Hepatocyte (in vitro differentiated cells): Measurements from ENCODE around the gene APC. TPM values are rescaled to one million over a fixed set of nuclear protein-coding genes. Genes with fewer than 3 reads are reported as not detected.

ENCODE experiments used
- DNase-seq: peaks from one replicate; pipeline ENCODE4 v3.0.0-alpha.2; 2016; ENCODE audit warnings: low spot score
- H2AFZ ChIP-seq: fragments of 200-600 bp; sonication (generic); 2 replicates; pipeline ENCODE4 v1.6.0; 2016; ENCODE audit warnings: antibody characterized with exemption, mild to moderate bottlenecking
- H3K27ac ChIP-seq: fragments of 200-600 bp; sonication (generic); 2 replicates; pipeline ENCODE4 v1.5.1; 2016; ENCODE audit warnings: mild to moderate bottlenecking
- H3K27me3 ChIP-seq: fragments of 200-600 bp; sonication (generic); 2 replicates; pipeline ENCODE4 v1.6.1; 2016
- H3K36me3 ChIP-seq: fragments of 200-600 bp; sonication (generic); replicated peaks from 2 replicates; pipeline ENCODE4 v1.5.1; 2016; ENCODE audit warnings: low read depth; ENCODE audit not compliant: insufficient read depth
- H3K4me1 ChIP-seq: fragments of 200-600 bp; sonication (generic); 2 replicates; pipeline ENCODE4 v1.5.1; 2016; ENCODE audit warnings: mild to moderate bottlenecking, moderate library complexity; ENCODE audit not compliant: insufficient read depth
- H3K4me2 ChIP-seq: fragments of 200-600 bp; sonication (generic); 2 replicates; pipeline ENCODE4 v1.6.0; 2016
- H3K4me3 ChIP-seq: fragments of 200-600 bp; sonication (generic); 2 replicates; pipeline ENCODE4 v1.5.1; 2016; ENCODE audit warnings: mild to moderate bottlenecking
- H3K79me2 ChIP-seq: fragments of 200-600 bp; sonication (generic); 2 replicates; pipeline ENCODE4 v1.6.0; 2017; ENCODE audit warnings: mild to moderate bottlenecking
- H3K9me2 ChIP-seq: fragments of 200-600 bp; sonication (generic); replicated peaks from 2 replicates; pipeline ENCODE4 v1.6.0; 2017; ENCODE audit warnings: mild to moderate bottlenecking; ENCODE audit not compliant: insufficient read depth
- H3K9me3 ChIP-seq: fragments of 200-600 bp; sonication (generic); 2 replicates; pipeline ENCODE4 v1.5.1; 2016; ENCODE audit warnings: low read depth, mild to moderate bottlenecking
- H4K20me1 ChIP-seq: fragments of 200-600 bp; sonication (generic); 2 replicates; pipeline ENCODE4 v1.6.0; 2016; ENCODE audit warnings: mild to moderate bottlenecking; ENCODE audit not compliant: insufficient read depth, poor library complexity, severe bottlenecking
- CTCF ChIP-seq: fragments of 200-600 bp; sonication (generic); IDR thresholded peaks from 2 replicates; pipeline ENCODE4 v1.5.1; 2016; ENCODE audit warnings: antibody characterized with exemption, mild to moderate bottlenecking; ENCODE audit not compliant: poor library complexity
- EZH2 ChIP-seq: fragments of 200-600 bp; sonication (generic); IDR thresholded peaks from 2 replicates; pipeline ENCODE4 v1.6.1; 2016; ENCODE audit warnings: antibody characterized with exemption, mild to moderate bottlenecking, borderline replicate concordance
- EZH2phosphoT487 ChIP-seq: fragments of 200-600 bp; sonication (generic); IDR thresholded peaks from one replicate; pipeline ENCODE4 v1.6.1; 2018; ENCODE audit warnings: antibody characterized with exemption, mild to moderate bottlenecking, low read depth, moderate library complexity; ENCODE audit not compliant: unreplicated experiment, severe bottlenecking
- whole genome bisulfite sequencing: methylation state at CpG from one replicate; pipeline ENCODE4 v1.1.6; 2016; ENCODE audit warnings: low lambda C conversion rate; ENCODE audit errors: missing lambda C conversion rate; 5-methylcytosine and 5-hydroxymethylcytosine counted together
- polyA plus RNA-seq: library from polyadenylated mRNA; unstranded; fragments of >200 nt; fragmentation: Nextera tagmentation; extraction: Ambion mirVana; gene quantifications from 2 replicates; pipeline ENCODE4 v1.2.1, GENCODE V29; 2016
- total RNA-seq: library from RNA; depleted of rRNA; stranded (reverse); fragments of >200 nt; gene quantifications from 2 replicates; pipeline ENCODE4 v1.2.3, GENCODE V29; 2014

The APC gene
- total and polyA plus RNA-seq, 2 experiments from 2014 or later: 9.1 to 57.0 TPM

GRCh38 chr5:112718344-112718743 is 19.3 kb upstream of the APC start:
- H3K4me1 ChIP-seq: no peaks in the 10 kb centered on the region
- no peaks in the 10 kb centered on the region for H3K9me3 ChIP-seq
- no peak for DNase-seq
- no peak overlapping the region for H3K4me2 ChIP-seq
- H3K9me2 ChIP-seq: no peaks in the 10 kb centered on the region
- TF ChIP-seq CTCF (no peak), EZH2phosphoT487 (no peak), EZH2 (no peak)
- no peak overlapping the region for H3K4me3 ChIP-seq
- no peaks in the 10 kb centered on the region for H3K27me3 ChIP-seq
- no peak overlapping the region for H2AFZ ChIP-seq
- H3K36me3 ChIP-seq: no peaks in the 10 kb centered on the region
- H3K27ac ChIP-seq: no peak overlapping the region
- H4K20me1 ChIP-seq: peaks cover 25% of the 10 kb centered on the region
- 85% methylated on average over 2 of the region's 2 CpGs for WGBS
- H3K79me2 ChIP-seq: peaks cover 100% of the 10 kb centered on the region

GRCh38 chr5:112720576-112720975 is 17.1 kb upstream of the APC start:
- Histone ChIP-seq H3K9me3 (no peaks in the 10 kb centered on the region), H3K4me3 (no peak overlapping the region), H3K4me1 (no peaks in the 10 kb centered on the region), H3K27me3 (no peaks in the 10 kb centered on the region), H3K4me2 (no peak overlapping the region), H3K36me3 (no peaks in the 10 kb centered on the region), H4K20me1 (peaks cover 25% of the 10 kb centered on the region), H3K79me2 (peaks cover 100% of the 10 kb centered on the region), H2AFZ (no peak overlapping the region), H3K9me2 (no peaks in the 10 kb centered on the region), H3K27ac (no peak overlapping the region)
- TF ChIP-seq EZH2phosphoT487 (no peak), CTCF (no peak), EZH2 (no peak)
- WGBS: 92% methylated on average over 2 of the region's 2 CpGs
- no peak for DNase-seq

- no peak for TF ChIP-seq EZH2phosphoT487
- no peak for TF ChIP-seq EZH2
- Histone ChIP-seq H3K27ac (no peak overlapping the region), H2AFZ (no peak overlapping the region), H4K20me1 (peaks cover 27% of the 10 kb centered on the region), H3K4me2 (no peak overlapping the region), H3K36me3 (no peaks in the 10 kb centered on the region), H3K27me3 (no peaks in the 10 kb centered on the region), H3K9me2 (no peaks in the 10 kb centered on the region), H3K4me3 (no peak overlapping the region), H3K4me1 (no peaks in the 10 kb centered on the region), H3K9me3 (no peaks in the 10 kb centered on the region), H3K79me2 (peaks cover 98% of the 10 kb centered on the region)
- no peak for DNase-seq
- WGBS: 99% methylated on average over 4 of the region's 4 CpGs
Observed at GRCh38 chr5:112724901-112725300, 12.8 kb upstream of the APC start.

- H3K4me2 ChIP-seq: no peak overlapping the region
- no peak for DNase-seq
- H3K36me3 ChIP-seq: no peaks in the 10 kb centered on the region
- no peaks in the 10 kb centered on the region for H3K9me2 ChIP-seq
- H4K20me1 ChIP-seq: peaks cover 25% of the 10 kb centered on the region
- H3K27ac ChIP-seq: no peak overlapping the region
- H2AFZ ChIP-seq: no peak overlapping the region
- no peaks in the 10 kb centered on the region for H3K9me3 ChIP-seq
- H3K4me3 ChIP-seq: no peak overlapping the region
- no peaks in the 10 kb centered on the region for H3K4me1 ChIP-seq
- H3K79me2 ChIP-seq: peaks cover 96% of the 10 kb centered on the region
- TF ChIP-seq EZH2 (no peak), EZH2phosphoT487 (no peak), CTCF (no peak)
- no peaks in the 10 kb centered on the region for H3K27me3 ChIP-seq
- WGBS: 97% methylated on average over 1 of the region's 1 CpG
Observed at GRCh38 chr5:112729630-112730029, 8.1 kb upstream of the APC start.
